ENCODE data around the gene JAG2. TPM values are rescaled to one million over a fixed set of nuclear protein-coding genes. Genes with fewer than 3 reads are reported as not detected.

Gene JAG2
- total and polyA plus RNA-seq, 3 donors from 2014 or later: 12.9 to 21.3 (median 20.4) TPM

- H3K9me3 ChIP-seq: no peaks in the 10 kb centered on the region
- no peak for TF ChIP-seq CTCF (IDR thresholded peaks at IDR 0.05)
- TF ChIP-seq POLR2A (IDR thresholded peaks at IDR 0.05): no peak
- DNase-seq: no peak
- H3K36me3 ChIP-seq (ENCODE audit: low read depth, missing control alignments): no peaks in the 10 kb centered on the region
- intact Hi-C loops (cut with DNase I; ENCODE audit: low total_unique reads): no loop called here
- H3K27ac ChIP-seq: no peak overlapping the region
- H3K27me3 ChIP-seq: no peaks in the 10 kb centered on the region
- 75 to 86% methylated on average over 20 to 32 of the region's 32 CpGs for WGBS, 2 donors
- H3K4me1 ChIP-seq: peaks cover 4% of the 10 kb centered on the region
- no peak overlapping the region for H3K4me3 ChIP-seq
Observed at GRCh38 chr14:105173901-105174894, 5.6 kb upstream of the JAG2 start.

- no peaks in the 10 kb centered on the region for H3K9me3 ChIP-seq
- H3K4me1 ChIP-seq: peaks cover 4% of the 10 kb centered on the region
- DNase-seq: no peak
- intact Hi-C loops (cut with DNase I; ENCODE audit: low total_unique reads): no loop called here
- WGBS, 2 donors: 92 to 96% methylated on average over 5 to 13 of the region's 13 CpGs
- H3K27me3 ChIP-seq: no peaks in the 10 kb centered on the region
- no peak overlapping the region for H3K4me3 ChIP-seq
- no peak for TF ChIP-seq POLR2A (IDR thresholded peaks at IDR 0.05)
- no peak for TF ChIP-seq CTCF (IDR thresholded peaks at IDR 0.05)
- no peaks in the 10 kb centered on the region for H3K36me3 ChIP-seq (ENCODE audit: low read depth, missing control alignments)
- no peak overlapping the region for H3K27ac ChIP-seq
Observed at GRCh38 chr14:105173145-105173544, 4.6 kb upstream of the JAG2 start.

- no peak for TF ChIP-seq POLR2A (IDR thresholded peaks at IDR 0.05)
- TF ChIP-seq CTCF (IDR thresholded peaks at IDR 0.05): no peak
- H3K27ac ChIP-seq: no peak overlapping the region
- no peaks in the 10 kb centered on the region for H3K36me3 ChIP-seq (ENCODE audit: low read depth, missing control alignments)
- intact Hi-C loops (cut with DNase I; ENCODE audit: low total_unique reads): no loop called here
- no peaks in the 10 kb centered on the region for H3K9me3 ChIP-seq
- DNase-seq: no peak
- 50 to 60% methylated on average over 1 to 7 of the region's 7 CpGs for WGBS, 2 donors
- no peaks in the 10 kb centered on the region for H3K27me3 ChIP-seq
- H3K4me3 ChIP-seq: no peak overlapping the region
- peaks cover 4% of the 10 kb centered on the region for H3K4me1 ChIP-seq
Observed at GRCh38 chr14:105172476-105172875, 3.9 kb upstream of the JAG2 start.

- intact Hi-C loops (cut with DNase I; ENCODE audit: low total_unique reads): no loop called here
- WGBS, 2 donors: 52 to 58% methylated on average over 5 to 19 of the region's 19 CpGs
- H3K27ac ChIP-seq: no peak overlapping the region
- no peak for DNase-seq
- H3K9me3 ChIP-seq: no peaks in the 10 kb centered on the region
- no peaks in the 10 kb centered on the region for H3K27me3 ChIP-seq
- H3K4me1 ChIP-seq: peaks cover 4% of the 10 kb centered on the region
- no peak for TF ChIP-seq POLR2A (IDR thresholded peaks at IDR 0.05)
- no peak for TF ChIP-seq CTCF (IDR thresholded peaks at IDR 0.05)
- no peaks in the 10 kb centered on the region for H3K36me3 ChIP-seq (ENCODE audit: low read depth, missing control alignments)
- no peak overlapping the region for H3K4me3 ChIP-seq
Observed at GRCh38 chr14:105171004-105171673, 2.6 kb upstream of the JAG2 start.

Data from testis (tissue), 3 donors.